Breast epithelium (tissue), 4 donors: Measurements from ENCODE around the gene INSIG1. TPM values are rescaled to one million over a fixed set of nuclear protein-coding genes. Genes with fewer than 3 reads are reported as not detected.

Experiments
- DNase-seq, 2 donors: peaks; one replicate each; pipeline ENCODE4 v3.0.0-alpha.2; 2019; ENCODE audit warnings: low spot score in 2 of 2
- H3K27ac ChIP-seq, 2 donors: fragments of 200-600 bp; sonication (generic) in 1 of 2; one replicate each; pipeline ENCODE4 v1.5.1; 2016 to 2019; ENCODE audit warnings: mild to moderate bottlenecking in 1 of 2
- H3K27me3 ChIP-seq, 2 donors: fragments of 200-600 bp; sonication (generic) in 1 of 2; one replicate each; pipeline versions ENCODE4 v1.5.1 to v1.6.0; 2017 to 2019; ENCODE audit warnings: control low read depth in 1 of 2, mild to moderate bottlenecking in 1 of 2
- H3K36me3 ChIP-seq: fragments of 200-600 bp; one replicate; pipeline ENCODE4 v1.5.1; 2019
- H3K4me1 ChIP-seq, 2 donors: fragments of 200-600 bp; sonication (generic); one replicate each; pipeline ENCODE4 v1.5.1; 2016 to 2019; ENCODE audit warnings: control low read depth in 1 of 2
- H3K4me3 ChIP-seq, 3 donors: fragments of 200-600 bp; sonication (generic); 1 replicate in 2 of 3; 2 replicates in 1 of 3; pipeline ENCODE4 v1.5.1; 2016 to 2019; ENCODE audit warnings: mild to moderate bottlenecking in 3 of 3, moderate library complexity in 2 of 3
- H3K9me3 ChIP-seq, 2 donors: fragments of 200-600 bp; sonication (generic) in 1 of 2; one replicate each; pipeline ENCODE4 v1.5.1; 2016 to 2019; ENCODE audit warnings: control low read depth in 1 of 2
- POLR2A ChIP-seq: fragments of 450-650 bp; IDR thresholded peaks from one replicate; pipeline ENCODE4 v1.6.1; 2016; ENCODE audit warnings: antibody characterized with exemption, mild to moderate bottlenecking, moderate library complexity
- POLR2AphosphoS5 ChIP-seq, 3 donors: sonication (generic); formaldehyde crosslinking; IDR thresholded peaks; one replicate each; pipeline ENCODE4 v1.6.1; 2017; ENCODE audit warnings: antibody characterized with exemption in 3 of 3
- intact Hi-C: fragments of 100-400 bp; cut with DNase I; formaldehyde crosslinking; loops from one replicate; pipeline ENCODE4 v1.15.1; 2023; ENCODE audit warnings: low total_unique reads
- total RNA-seq, 3 donors: library from RNA; depleted of rRNA; stranded (reverse); fragments of >200 nt; gene quantifications; one replicate each; pipeline ENCODE4 v1.1.0, GENCODE V29; 2016
- TF ChIP-seq, protein P1 (sequence below), 3 donors: fragments of 450-650 bp; IDR thresholded peaks; one replicate each; pipeline ENCODE4 v1.5.1; 2016 to 2017; ENCODE audit warnings: antibody characterized with exemption in 3 of 3, mild to moderate bottlenecking in 3 of 3, moderate library complexity in 3 of 3

The INSIG1 gene
- total RNA-seq, 3 donors from 2014 or later = 37.0 to 89.6 (median 66.0) TPM

- H3K36me3 ChIP-seq = no peaks in the 10 kb centered on the region
- H3K4me1 ChIP-seq = no peaks in the 10 kb centered on the region
- intact Hi-C loops = no loop called here
- peaks cover 0 to 5% of the 10 kb centered on the region in 2 donors for H3K9me3 ChIP-seq
- TF ChIP-seq POLR2AphosphoS5 (IDR thresholded peaks at IDR 0.05) (no peak), POLR2A (no peak)
- TF ChIP-seq, protein P1, sequence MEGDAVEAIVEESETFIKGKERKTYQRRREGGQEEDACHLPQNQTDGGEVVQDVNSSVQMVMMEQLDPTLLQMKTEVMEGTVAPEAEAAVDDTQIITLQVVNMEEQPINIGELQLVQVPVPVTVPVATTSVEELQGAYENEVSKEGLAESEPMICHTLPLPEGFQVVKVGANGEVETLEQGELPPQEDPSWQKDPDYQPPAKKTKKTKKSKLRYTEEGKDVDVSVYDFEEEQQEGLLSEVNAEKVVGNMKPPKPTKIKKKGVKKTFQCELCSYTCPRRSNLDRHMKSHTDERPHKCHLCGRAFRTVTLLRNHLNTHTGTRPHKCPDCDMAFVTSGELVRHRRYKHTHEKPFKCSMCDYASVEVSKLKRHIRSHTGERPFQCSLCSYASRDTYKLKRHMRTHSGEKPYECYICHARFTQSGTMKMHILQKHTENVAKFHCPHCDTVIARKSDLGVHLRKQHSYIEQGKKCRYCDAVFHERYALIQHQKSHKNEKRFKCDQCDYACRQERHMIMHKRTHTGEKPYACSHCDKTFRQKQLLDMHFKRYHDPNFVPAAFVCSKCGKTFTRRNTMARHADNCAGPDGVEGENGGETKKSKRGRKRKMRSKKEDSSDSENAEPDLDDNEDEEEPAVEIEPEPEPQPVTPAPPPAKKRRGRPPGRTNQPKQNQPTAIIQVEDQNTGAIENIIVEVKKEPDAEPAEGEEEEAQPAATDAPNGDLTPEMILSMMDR (IDR thresholded peaks at IDR 0.05) = no peak
- peaks cover 0 to 26% of the 10 kb centered on the region in 2 donors for H3K27me3 ChIP-seq
- H3K27ac ChIP-seq = no peak overlapping the region
- no peak for DNase-seq
- no peak overlapping the region for H3K4me3 ChIP-seq
Measured at GRCh38 chr7:155336812-155337602, 39.3 kb downstream of the INSIG1 start.

DNA sequence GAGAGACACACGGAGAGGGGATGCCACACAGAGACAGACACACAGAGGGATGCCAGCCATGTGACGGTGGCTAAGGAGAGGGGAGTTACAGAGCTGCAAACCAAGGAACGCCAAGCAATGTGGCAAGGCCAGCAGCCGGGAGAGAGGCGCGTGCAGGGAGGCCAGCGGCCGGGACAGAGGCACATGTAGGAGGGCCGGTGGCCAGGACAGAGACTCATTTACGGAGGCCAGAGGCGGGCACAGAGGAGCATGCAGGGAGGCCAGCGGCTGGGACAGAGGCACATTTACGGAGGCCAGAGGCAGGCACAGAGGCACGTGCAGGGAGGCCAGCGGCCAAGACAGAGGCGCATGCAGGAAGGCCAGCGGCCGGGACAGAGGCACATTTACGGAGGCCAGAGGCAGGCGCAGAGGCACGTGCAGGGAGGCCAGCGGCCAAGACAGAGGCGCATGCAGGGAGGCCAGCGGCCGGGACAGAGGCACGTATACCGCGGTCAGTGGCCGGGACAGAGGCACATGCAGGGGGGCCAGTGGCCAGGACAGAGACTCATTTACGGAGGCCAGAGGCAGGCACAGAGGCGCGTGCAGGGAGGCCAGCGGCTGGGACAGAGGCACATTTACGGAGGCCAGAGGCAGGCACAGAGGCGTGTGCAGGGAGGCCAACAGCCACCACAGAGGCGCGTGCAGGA lies 40.4 kb downstream of the INSIG1 start:
- H3K9me3 ChIP-seq = peaks cover 0 to 5% of the 10 kb centered on the region in 2 donors
- DNase-seq = no peak
- intact Hi-C loops = no loop called here
- no peaks in the 10 kb centered on the region for H3K36me3 ChIP-seq
- no peaks in the 10 kb centered on the region for H3K4me1 ChIP-seq
- peaks cover 0 to 23% of the 10 kb centered on the region in 2 donors for H3K27me3 ChIP-seq
- H3K27ac ChIP-seq = no peak overlapping the region
- TF ChIP-seq, protein P1 (IDR thresholded peaks at IDR 0.05) = no peak
- TF ChIP-seq POLR2AphosphoS5 (IDR thresholded peaks at IDR 0.05) (no peak), POLR2A (no peak)
- no peak overlapping the region for H3K4me3 ChIP-seq

- Histone ChIP-seq H3K27ac (no peak overlapping the region), H3K4me1 (no peaks in the 10 kb centered on the region), H3K4me3 (no peak overlapping the region), H3K9me3 (no peaks in the 10 kb centered on the region), H3K27me3 (peaks cover 0 to 23% of the 10 kb centered on the region in 2 donors), H3K36me3 (no peaks in the 10 kb centered on the region)
- TF ChIP-seq, protein P1 (IDR thresholded peaks at IDR 0.05) = no peak
- TF ChIP-seq POLR2A = no peak
- DNase-seq = no peak
- intact Hi-C loops = no loop called here
Measured at GRCh38 chr7:155338632-155339320, 41.1 kb downstream of the INSIG1 start.

DNA sequence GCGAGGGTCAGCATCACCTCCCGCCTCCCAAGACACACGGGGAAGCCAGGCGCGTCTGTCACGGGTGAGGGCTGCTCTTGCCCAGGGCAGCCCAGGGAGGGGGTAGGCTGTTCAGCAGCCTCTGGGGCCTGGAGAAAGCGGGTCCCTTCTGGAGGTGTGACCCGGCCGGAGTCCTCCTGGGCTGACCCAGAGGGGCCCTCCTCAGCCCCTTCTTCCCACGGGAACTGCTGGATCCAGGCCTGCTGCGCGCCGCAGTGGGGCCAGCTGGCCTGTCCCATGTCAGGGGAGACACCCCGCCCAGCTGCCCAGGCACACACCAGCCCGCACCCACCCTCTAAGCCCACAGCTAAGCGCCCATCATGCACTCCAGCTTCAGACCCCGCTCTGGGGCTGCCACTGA lies 41.8 kb downstream of the INSIG1 start:
- intact Hi-C loops = no loop called here
- no peaks in the 10 kb centered on the region for H3K9me3 ChIP-seq
- H3K27ac ChIP-seq = no peak overlapping the region
- H3K36me3 ChIP-seq = no peaks in the 10 kb centered on the region
- DNase-seq = no peak
- no peak overlapping the region for H3K4me3 ChIP-seq
- TF ChIP-seq, protein P1 (IDR thresholded peaks at IDR 0.05) = no peak
- TF ChIP-seq POLR2AphosphoS5 (IDR thresholded peaks at IDR 0.05) (no peak), POLR2A (no peak)
- peaks cover 0 to 23% of the 10 kb centered on the region in 2 donors for H3K27me3 ChIP-seq
- H3K4me1 ChIP-seq = no peaks in the 10 kb centered on the region
